GM21576 (cell line): ENCODE results near the gene NFATC1.

ENCODE experiments used
- ATAC-seq: cut with Tn5 transposase; IDR thresholded peaks from one replicate; pipeline ENCODE4 v1.9.1; 2021; ENCODE audit warnings: mild to moderate bottlenecking, moderate library complexity; ENCODE audit not compliant: unreplicated experiment

The NFATC1 gene

GRCh38 chr18:79453816-79454735, 58.3 kb downstream of the NFATC1 start:
- ATAC-seq, result no peak

- ATAC-seq, result no peak
Observed at GRCh38 chr18:79455261-79455660, 59.5 kb downstream of the NFATC1 start.

DNA sequence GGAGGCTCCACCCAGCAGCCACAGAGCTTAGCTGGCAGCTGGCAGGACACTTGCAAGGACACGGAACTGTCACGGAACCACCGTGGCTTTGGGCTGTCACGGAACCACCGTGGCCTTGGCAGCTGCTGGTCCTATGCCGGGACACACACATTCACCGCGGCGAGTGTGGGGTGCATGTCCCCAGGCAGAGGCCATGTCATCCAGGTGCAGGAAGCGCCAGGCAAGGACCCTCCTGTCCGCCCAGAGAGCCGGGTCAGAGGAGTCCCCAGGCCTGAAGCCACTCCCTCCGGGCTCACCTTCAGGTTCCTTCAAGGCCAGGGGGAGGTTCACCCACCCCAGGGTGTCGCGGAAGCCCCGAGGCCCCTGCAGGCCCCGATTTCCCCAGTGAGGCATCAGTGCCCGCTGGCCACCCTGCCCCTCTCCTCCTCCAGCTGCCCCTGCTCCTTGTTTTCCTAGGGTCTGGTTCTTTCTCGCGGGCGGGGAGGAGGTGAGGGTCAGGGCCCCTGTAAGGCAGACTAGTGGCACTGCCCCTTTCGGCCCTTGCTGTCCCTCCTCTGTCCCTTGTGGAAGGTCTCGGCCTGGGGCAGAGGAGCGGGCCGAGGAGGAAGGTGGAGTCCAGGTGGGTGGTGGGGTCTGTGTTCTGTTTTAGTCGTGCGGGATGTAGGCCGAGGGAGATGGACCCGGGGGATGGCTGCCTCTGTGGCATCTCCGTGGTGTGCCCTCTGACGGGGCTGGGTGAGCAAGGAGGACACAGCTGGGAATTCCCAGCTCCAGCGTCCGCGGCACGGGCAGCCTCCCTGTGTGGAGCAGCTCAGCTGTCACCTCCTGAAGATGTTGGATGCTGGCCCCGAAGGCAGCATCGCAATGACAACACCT, 60.6 kb downstream of the NFATC1 start:
- no peak for ATAC-seq

- ATAC-seq, result no peak
Observed at GRCh38 chr18:79457239-79457638, 61.5 kb downstream of the NFATC1 start.

GRCh38 chr18:79457652-79458051, 61.9 kb downstream of the NFATC1 start:
- no peak for ATAC-seq

DNA sequence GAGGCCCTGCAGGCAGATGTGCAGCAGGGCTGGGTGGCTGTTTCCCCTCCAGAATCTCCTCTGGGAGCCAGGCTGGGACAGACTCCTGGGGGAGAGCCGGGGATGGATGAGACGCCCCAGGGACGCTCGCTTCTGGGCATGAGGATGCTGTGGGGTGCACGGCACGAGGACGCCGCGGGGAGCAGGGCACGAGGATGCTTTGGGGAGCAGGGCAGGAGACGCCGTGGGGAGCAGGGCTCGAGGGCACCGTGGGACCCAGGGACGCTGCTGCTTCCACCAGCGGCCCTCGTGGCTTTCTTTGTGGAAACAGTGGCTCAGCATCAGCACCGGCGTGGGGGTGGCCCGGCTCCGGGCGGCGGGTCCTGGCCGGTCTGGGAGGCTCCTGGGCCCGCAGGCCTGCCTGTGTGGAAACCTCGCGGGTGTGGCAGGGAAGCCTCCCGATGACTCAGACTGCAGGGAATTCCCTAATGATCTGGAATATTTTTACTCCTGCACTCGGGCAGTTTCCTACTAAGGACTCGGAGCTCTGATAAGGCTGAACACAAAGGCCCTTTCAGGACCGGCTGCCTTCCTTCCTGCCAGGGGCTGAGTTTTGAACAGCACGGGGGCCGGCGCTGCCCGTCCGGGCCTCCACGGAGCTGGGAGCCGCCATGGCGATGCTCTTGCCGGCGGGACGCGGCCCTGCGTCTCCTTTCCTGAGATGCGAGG, 62.6 kb downstream of the NFATC1 start:
- no peak for ATAC-seq

DNA sequence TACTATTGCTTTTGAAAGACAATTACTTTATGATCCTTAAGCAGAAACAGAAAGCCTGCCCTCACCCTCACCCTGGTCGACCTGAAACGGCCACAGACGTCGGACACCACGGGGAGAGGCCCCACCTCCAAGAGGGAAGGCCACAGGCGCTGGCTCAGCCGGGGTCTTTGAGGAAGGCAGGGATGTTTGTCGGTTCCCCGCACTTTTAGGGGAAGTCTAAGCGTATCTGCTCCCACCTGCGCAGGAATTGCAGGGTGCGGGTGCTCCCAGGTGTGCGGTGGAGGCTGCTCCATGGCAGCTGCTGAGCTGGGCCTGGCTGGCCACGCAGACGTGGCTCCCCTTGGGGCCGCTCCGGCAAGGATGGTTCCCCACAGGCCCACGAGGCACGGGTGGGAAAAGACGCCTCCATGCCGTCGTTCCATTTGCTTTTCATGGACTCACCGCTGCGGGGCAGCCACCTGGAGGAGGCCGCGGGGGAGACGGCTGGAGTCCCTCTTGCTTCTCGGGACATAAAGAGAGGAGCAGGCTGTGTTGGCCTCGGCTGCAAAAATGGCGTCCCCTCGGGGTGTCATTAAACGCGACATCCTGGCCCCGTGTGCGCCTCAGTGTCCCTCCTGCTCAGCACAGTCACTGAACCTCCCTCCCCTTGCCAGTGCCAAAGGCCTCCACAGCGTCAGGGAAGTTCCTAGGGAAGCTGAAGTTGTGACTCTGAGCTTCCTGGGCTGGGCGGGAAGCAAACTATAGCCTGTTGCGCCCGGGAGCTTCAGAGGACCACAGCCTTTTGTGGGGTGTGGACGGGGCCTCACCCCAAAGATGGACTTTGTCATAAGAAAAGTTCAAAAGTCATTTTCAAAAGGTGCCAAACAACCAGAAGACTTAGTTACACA, 63.4 kb downstream of the NFATC1 start:
- ATAC-seq, result no peak

GRCh38 chr18:79459946-79460480, 64.3 kb downstream of the NFATC1 start:
- ATAC-seq, result peak; percentile 24

DNA sequence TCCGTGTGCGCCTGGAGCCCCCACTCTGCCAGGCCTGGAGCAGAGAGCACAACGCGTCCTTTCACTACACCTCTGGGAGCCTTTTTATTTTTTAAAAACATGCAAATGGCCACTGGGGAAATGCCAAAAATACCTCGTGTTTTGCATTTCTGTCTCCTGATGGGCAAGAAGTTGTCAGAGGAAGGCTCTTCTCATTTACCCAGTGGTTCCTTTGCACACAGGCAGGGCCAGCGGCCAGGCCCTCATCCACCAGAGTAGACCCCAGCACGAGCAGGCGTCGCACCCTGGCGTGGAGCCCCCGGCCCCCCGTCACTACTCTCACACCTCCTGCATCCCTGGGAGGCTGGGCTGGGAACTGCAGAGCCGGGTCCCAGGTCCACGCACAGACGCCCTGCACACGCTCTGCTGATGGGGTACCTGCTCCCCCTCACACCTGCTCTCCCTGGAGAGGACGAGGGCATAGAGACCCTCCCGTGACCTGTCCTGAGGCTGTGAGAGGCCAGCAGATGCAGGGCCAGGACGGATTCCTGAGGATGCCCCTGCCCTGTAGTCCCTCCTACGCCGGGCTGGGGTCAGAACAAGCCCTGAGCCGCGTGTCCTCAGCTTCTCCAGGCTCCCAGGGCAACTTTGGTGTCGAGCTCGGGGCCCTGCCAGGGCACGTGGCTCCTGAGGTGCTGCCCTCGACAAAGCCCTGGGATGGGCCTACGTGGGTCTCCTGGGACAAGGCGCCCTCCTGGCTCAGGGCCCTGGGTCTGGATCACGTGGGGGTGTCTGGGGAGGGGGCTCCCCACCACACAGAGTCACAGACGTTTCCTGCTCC, 65.0 kb downstream of the NFATC1 start:
- peak; percentile 73 for ATAC-seq

- ATAC-seq, result no peak
Observed at GRCh38 chr18:79461627-79462026, 65.9 kb downstream of the NFATC1 start.

GRCh38 chr18:79463424-79463960, 67.8 kb downstream of the NFATC1 start:
- no peak for ATAC-seq

- ATAC-seq, result peak; percentile 69
Observed at GRCh38 chr18:79465392-79465991, 69.8 kb downstream of the NFATC1 start.

DNA sequence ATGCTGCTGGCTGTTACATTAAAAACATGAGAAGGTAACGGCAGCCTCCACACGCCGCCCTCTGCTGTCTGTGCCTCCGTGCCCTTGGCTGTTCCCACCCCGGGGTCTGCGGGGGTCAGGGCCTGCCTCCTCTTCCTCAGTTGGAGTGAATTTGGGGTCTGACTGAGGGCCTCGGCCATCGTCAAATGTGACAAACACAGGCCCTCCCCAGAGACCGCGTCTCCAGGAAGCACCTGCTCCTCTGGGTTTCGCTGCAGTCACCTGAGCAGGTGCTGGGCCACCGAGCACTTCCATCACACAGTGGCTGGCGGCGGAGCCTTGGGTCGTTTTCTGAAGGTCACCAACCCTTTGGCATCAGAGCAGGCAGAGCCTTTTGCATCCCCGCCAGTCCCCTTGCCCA, 70.9 kb downstream of the NFATC1 start:
- ATAC-seq, result peak; percentile 50

DNA sequence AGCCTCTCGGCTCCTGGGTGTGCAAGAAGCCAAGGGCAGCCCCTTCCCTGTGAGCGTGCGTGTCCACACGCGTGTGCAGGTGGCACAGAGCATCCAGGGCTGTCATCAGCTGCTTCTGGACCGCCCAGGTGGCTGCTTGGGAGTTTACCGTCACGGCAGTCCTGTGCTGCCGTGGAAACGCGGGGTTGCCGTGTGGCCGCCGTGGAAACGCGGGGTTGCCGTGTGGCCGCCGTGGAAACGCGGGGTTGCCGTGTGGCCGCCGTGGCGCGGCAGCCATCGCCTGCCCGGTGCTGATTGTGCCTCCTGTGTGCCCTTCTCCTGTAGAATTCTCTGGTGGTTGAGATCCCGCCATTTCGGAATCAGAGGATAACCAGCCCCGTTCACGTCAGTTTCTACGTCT, 71.4 kb downstream of the NFATC1 start:
- ATAC-seq, result no peak

DNA sequence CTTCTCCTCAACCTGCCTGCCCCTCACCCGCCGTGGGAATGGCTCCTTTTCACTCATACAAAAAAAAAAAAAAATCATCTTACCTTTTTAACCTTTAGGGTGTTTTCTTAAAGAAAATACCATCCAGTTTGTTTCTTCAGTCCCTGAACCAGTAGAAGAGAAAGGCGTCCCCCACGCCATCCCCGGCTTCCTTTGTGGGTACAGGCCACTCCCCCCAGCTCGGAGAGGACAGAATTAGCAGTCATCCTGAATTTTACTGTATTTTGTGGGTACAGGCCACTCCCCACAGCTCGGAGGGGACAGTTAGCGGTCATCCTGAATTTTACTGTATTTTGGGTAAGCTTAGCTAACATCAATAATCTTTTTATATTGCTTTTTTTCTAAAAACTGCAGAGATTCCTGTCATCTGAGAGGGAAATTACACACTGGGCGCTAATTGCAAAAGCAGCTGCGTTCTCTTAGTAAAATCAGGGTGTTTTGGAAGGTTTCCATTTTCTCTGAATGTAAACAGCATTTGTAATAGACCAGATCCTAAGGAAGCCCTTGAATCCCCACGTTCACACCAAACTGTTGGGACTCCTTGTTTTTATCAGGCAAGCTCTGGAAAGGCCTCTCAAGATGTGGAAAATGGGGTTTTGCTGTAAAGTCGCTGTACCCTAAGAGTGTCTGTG, 72.5 kb downstream of the NFATC1 start:
- no peak for ATAC-seq

DNA sequence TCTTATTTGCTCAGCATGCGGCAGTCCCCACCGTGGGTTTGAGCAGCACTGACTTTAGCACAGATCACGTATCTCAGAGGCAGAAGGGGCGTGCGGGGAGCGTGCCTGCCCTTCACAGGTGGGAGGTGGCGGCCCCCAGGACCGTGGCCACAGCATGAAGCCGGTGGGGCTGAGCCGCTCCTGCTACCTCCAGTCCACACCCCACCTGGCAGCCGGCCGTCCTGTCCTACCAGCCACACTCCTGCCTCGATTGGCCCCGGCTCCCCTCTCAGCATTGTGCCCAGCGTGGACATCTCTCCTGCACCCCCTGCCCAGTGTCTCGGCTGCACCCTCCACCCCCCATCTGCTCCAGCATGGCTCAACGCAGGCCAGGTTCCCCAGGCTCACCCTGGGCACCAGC, 73.6 kb downstream of the NFATC1 start:
- no peak for ATAC-seq

DNA sequence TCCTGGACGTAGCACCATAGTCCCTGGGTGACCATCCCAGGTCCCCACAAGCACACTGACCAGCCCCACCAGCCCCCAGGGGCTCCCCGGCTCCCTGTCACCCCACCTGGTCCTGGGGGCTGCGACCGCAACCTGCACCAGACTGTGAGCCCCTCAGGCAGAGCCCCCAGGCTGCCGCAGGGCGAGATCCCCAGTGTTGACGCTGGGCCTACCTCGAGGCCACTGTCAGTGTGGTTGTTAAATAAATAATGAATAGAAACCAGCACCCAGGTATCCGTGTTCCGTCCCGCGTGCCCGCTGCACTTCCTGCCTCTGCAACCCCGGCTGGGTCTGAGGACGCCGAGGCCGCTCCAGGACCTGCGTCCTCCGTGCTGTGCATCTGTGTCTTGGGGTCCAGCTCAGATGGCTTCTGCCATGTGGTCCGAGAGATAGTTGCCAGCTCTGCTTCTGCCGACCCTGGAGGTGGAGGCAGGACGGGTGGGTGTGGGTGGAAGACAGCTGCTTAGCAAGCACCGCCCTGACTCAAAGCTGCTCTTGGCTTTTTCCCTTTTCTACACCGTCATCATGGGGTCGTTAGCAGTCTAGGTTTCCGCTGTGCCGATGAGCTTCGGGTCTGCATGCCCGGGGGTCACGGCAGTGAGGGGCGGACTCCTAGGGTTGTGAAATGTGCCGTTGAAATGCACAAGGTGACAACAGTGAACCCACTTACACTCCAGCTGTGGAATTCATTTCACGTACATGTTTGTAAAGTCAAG, 74.2 kb downstream of the NFATC1 start:
- ATAC-seq, result no peak
